ENCODE data around the gene TOB2.
"Not testable (repeated sequence)": the region's sequence is repeated elsewhere in the genome, so short reads cannot be mapped to it uniquely, and the experiment has no call there.

TOB2 gene

GRCh38 chr22:41461901-41462300 is 15.3 kb upstream of the TOB2 start:
- DNase-seq, result no peak

DNA sequence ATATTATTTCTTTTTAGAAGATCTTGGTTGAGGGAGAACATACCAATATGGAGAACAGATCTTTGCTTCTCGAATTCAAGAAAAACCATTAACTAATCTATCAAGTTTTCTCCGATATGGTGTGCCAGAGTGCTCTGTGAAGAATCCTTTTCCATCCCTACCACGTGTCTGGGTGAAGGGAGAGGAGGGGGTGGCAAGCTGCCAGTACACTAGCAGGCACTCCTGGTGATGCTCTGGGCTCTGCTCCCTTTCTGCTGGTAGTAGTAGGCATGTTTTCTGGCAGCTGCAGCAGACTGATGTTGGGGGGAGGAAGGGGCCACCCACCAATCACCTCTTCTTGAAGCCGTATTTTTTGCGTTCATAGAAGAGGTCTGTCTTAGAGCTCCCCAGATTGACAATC is 13.5 kb upstream of the TOB2 start:
- DNase-seq, result not testable (repeated sequence)

DNA sequence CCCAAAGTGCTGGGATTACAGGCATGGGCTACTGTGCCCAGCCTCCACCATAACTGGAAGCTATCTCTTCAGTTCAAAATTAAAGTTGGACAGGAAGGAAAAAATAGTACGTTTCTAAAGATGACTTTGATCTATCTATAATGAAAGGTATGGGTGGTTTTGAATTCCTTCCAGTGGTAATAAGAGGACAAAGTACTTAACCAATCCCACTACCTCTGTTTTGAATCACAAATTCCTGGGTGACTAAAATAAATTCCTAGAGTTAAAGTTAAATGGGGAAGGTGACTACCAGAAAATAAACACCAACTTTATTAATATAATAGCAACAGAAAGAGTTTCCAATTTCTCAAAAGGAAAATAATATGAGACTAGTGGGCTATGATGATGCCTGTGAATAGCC is 12.8 kb upstream of the TOB2 start:
- no peak for DNase-seq

DNA sequence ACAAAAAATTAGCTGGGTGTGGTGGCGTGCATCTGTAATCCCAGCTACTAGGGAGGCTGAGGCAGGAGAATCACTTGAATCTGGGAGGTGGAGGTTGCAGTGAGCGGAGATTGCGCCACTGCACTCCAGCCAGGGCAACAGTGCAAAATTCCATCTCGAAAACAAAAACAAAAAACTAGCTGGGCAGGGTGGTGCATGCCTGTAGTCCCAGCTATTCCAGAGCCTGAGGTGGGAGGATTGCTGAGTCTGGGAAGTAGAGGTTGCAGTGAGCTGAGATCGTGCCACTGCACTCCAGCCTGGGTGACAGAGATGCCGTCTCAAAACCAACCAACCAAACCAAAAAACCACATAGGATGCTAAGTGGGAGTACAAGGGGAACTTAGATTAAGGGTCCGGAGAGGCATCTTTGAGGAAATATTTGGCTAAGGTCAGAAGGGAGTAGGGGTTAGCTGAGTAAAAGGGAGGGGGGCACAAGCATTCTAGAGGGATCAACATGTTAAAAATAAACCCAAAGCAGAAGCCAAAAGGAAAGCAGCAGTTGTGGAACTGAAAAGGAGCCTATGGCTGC is 11.6 kb upstream of the TOB2 start:
- peak; percentile 58 for DNase-seq

- DNase-seq, result peak; percentile 99
Measured at GRCh38 chr22:41448189-41448808, 1.7 kb upstream of the TOB2 start.

- DNase-seq, result peak; percentile 66
Measured at GRCh38 chr22:41447435-41448188, 1.0 kb upstream of the TOB2 start.

DNA sequence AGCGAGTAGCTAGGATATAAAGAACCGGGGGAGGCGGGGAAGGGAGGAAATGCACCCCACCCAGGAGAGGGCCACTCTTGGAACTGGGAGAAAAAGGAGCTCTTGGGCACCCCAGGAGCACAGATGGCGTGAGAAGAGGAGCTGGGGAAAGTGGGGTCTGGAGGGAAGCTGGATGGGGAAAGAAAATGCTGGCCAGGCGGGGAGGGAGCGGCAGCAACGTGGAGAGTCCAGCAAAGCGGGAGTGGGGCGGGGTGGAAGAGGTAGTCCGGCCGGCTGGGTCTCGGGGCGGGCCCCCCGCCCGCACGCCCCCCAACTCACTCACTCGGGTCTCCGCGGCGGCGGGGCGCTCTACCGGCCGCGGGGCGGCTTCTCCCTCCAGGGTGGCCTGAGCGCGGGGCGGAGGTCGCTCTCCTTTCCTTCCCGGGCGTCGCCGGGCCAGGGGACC is 522 bp downstream of the TOB2 start:
- DNase-seq, result no peak

DNA sequence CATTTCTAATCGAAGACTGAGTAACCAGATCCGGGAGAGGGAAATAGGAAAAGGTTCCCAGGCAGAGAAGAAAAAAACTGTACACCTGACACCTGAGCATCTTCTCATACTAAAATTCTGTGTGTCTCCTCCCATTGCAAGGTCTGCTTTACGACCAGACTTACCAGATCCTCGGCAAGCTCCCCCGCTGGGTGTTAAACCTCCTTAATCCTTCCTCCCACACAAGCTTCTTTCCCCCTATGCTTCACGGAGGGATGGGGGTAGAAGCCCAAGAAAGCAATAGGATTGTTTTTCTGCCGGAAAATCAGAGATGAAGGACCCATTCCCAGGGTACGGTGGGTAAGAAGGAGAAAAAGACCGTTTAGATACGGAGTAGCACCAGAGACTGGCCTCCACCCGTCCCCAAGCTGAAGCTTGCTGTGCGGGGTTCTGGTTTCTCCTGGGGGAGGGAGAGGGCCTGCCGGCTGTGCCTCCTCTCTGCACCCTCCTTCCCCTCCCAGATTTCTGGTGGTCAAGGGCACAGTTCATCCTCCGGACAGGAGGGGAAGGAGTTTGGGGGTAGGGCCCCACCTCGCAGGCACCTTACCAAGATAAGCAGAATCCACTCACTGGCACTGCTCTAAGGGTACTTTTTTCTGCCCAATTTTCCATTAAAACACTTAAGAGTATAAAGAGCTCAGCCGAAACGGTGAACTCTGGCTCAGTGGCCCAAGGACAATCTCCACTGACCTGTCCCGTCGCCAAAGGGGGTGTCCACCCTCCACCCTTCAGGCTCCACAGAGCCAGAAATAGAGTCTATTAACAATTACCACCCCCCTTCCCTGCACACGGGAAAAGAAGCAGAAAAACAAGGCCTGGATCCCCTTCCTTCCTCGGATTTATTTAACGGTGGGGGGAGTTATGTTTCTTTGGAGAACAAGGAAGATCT is 1.2 kb downstream of the TOB2 start:
- DNase-seq, result no peak

- DNase-seq, result peak; percentile 95
Measured at GRCh38 chr22:41444360-41445128, 2.1 kb downstream of the TOB2 start.

GRCh38 chr22:41442240-41442792 is 4.3 kb downstream of the TOB2 start:
- DNase-seq, result no peak

DNA sequence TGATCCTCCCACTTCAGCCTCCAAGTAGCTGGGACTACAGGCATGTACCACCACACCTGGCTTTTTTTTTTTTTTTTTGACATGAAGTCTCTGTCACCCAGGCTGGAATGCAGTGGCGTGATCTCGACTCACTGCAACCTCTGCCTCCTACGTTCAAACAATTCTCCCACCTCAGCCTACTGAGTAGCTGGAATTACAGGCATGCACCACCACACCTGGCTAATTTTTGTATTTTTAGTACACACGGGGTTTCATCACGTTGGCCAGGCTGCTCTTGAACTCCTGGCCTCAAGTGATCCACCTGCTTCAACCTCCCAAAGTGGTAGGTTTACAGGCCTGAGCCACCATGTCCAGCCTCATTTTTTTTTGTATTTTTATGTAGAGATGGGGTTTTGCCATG is 6.1 kb downstream of the TOB2 start:
- not testable (repeated sequence) for DNase-seq

DNA sequence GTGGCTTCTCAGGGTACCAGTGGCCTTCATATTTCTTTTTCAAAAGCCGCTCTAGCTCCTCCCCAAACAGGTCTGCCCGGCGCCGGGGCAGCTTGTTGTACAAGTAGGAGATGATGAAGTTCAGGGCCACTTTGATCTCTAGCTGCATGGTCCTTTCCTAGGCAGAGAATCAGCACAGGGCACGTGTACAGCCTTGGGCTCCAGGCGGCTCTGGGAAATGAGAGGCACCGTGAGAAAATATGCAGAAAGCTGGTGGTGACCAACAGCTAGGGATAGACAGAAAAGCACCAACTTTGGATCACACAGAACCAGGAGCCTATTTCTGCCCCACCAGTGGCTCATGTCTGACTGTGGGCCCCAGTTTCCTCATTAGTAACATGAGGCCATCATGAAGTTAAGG is 9.4 kb downstream of the TOB2 start:
- no peak for DNase-seq

DNA sequence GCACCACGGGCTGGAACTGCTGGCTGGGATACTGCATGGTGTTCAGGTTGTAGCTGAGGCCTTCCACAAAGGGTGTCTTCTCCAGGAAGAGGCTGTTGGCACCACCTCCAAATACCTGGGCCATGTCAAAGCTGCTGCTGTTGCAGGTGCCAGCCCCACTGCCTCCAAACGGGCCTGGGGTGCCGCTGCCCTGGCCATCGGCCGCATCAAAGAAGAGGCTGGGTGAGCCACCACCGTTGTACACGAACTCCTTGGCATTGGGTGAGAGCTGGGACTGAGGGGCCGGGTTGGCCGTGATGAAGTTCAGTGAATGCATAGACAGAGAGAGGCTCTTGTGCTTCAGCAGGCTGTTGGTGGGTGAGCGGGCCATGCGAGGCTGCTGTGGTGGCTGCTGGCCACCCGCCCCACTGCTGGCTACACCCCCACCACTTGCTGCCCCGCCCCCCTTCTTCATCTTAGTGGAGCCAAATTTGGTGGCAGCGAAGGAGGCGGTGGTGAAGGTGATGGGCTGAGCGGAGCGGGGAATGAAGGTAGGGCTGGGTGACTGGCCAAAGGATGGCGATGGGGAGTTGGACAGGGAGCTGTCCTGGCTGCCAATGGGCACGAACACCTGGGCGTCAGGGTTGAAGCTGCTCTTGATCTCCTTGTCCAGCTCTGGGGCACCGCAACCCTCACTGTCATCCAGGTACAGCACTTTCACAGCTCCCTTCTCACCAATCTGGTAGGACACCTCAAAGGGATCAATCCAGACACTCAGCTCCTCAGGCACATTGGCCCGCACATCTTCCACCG is 10.1 kb downstream of the TOB2 start:
- DNase-seq, result no peak

DNA sequence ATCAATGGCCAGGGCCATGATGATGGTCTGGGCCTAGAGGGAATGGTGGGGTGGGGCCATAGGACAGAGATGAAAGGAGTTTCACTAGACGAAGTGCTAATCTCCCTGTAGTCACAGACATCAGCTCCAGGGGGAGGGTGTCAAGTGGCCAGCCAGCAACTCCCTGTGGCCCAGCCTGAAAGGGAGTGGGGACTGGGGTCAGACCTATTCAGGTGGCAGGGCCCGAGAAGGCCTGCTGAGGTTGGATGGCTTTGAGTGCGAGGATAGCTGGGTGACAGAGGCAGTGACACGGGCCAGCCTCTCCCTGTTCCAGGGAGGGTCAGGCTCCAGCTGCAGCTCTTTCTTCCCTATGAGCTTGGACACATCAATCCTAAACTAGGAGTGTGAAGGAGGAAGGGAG is 11.0 kb downstream of the TOB2 start:
- DNase-seq, result no peak

DNA sequence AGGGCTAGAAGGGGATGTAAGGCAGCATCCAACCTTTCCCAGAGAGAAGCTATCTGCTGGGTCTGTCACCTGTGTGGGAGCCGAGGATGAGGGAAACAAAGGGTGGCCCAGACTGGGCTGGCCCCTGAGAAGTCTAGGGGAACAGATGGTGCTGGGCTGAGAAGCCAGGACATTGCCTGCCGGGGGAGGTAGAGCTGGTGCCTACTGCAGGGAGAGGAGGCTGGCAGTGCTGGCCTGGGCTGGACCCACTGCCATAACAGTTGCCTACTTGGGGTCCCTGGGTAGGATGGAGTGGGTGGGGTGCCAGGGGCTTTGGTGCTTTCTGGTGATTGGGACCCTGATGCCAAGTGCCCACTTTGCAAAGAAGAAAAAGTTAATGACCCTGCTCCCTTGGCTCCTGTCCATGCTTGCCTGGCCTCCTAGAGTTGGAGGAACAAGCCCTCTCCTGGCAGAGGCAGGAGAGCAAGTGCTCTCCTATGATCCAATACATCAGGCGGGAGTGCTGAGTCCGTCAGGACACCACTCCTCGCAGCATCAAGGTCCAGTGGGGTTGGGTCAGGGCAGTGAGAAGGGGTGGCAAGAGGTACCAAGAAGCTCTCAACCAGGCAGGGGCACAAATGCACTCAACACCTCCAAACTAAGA is 12.1 kb downstream of the TOB2 start:
- not testable (repeated sequence) for DNase-seq

- DNase-seq, result not testable (repeated sequence)
Measured at GRCh38 chr22:41433480-41433879, 13.1 kb downstream of the TOB2 start.

DNA sequence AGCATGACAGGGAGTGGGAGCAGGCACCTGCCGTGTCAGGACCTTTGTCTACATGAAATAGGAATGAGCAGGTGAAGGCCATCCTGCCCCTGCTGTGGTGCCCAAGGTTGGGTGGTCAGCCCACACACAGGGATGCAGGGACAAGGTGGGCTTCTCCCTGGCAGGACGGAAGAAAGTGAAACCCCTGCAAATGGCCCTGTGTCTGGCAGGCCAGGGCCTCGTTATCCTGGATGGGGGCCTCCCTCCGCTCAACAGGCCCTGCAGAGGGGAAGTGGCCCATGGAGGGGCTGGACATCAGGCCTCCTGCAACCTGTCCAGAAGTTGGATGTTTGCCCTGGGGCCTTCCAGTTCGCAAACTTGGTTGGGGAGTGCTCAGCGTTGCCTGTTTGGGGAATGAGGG is 14.9 kb downstream of the TOB2 start:
- DNase-seq, result no peak

DNA sequence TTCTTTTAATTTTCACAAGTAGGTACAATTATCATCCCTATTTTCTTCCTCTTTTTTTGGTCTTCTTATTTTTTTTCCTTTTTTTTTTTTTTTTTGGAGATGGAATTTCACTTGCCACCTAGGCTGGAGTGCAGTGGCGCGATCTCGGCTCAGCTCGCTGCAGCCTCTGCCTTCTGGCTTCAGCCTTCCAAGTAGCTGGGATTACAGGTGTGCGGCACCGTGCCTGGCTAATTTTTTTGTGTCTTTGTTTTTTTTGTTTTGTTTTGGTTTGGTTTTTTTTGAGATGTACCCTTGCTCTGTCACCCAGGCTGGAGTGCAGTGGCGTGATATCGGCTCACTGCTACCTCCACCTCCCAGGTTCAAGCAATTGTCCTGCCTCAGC is 16.7 kb downstream of the TOB2 start:
- DNase-seq, result no peak

DNA sequence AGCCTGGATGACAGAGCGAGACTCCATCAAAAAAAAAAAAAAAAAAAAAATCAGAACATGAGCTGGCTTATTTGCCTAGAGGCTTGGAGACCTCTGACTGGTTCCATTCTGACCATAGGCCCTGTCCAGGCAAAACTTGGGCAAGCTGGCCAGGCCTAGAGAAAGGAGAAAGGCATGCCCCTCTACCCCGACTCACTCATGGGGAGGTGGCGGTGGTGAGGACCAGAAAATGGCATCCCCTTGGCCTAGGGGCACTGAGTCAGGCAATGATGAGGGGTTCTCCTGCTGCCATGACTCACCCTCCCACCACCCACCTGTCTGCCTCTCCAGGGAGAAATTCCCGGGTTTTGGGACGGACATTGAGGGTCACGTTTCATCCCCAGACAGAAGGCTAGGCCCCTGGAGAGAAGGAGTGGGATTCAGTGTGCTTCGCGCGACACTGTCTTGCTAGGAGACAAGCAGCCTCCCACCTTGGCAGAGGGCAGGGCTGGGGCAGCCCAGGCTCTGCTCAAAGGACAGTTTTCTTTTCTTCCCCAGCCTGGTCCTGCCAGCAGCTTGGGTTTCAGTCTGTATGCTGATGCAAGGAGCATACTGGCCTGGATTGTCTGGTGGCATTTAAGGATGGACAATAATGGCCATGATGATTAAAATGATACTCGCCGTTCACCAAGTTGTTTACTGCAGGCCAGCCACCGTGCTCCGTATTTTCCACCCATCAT is 17.2 kb downstream of the TOB2 start:
- no peak for DNase-seq
